Kidney epithelial cell (primary cell): ENCODE results near the gene SLC9A5. TPM values are rescaled to one million over a fixed set of nuclear protein-coding genes. Genes with fewer than 3 reads are reported as not detected.

Experiments used
- DNase-seq: peaks from one replicate; pipeline ENCODE4 v3.0.0-alpha.2; 2010; ENCODE audit warnings: low read depth
- H3K27me3 ChIP-seq: 2 replicates; pipeline ENCODE4 v1.6.0; 2011; ENCODE audit warnings: low read length; ENCODE audit not compliant: control insufficient read depth, insufficient read depth
- H3K36me3 ChIP-seq: 2 replicates; pipeline ENCODE4 v1.5.1; 2011; ENCODE audit warnings: low read length; ENCODE audit not compliant: control insufficient read depth, insufficient read depth
- H3K4me3 ChIP-seq: 2 replicates; pipeline ENCODE4 v1.5.1; 2011; ENCODE audit warnings: low read depth, mild to moderate bottlenecking, control low read depth, low read length
- CTCF ChIP-seq: IDR thresholded peaks from 2 replicates; pipeline ENCODE4 v1.5.1; 2011; ENCODE audit warnings: mild to moderate bottlenecking, moderate library complexity, low read length, control low read depth, inconsistent platforms; ENCODE audit not compliant: insufficient read depth, poor library complexity, severe bottlenecking
- total RNA-seq: library from RNA; depleted of rRNA; stranded (reverse); fragments of >200 nt; gene quantifications from 2 replicates; pipeline ENCODE4 v1.2.3, GENCODE V29; 2015

Gene SLC9A5
- total RNA-seq, 1 donor from 2014 or later = not detected

GRCh38 chr16:67201411-67202345, 47.1 kb upstream of the SLC9A5 start:
- Histone ChIP-seq H3K4me3 (no peak overlapping the region), H3K36me3 (no peaks in the 10 kb centered on the region), H3K27me3 (no peaks in the 10 kb centered on the region)
- no peak for TF ChIP-seq CTCF
- no peak for DNase-seq

- no peaks in the 10 kb centered on the region for H3K36me3 ChIP-seq
Measured at GRCh38 chr16:67202426-67202825, 46.4 kb upstream of the SLC9A5 start.

GRCh38 chr16:67202956-67203493, 45.8 kb upstream of the SLC9A5 start:
- H3K36me3 ChIP-seq = no peaks in the 10 kb centered on the region
- no peak for DNase-seq
- no peak for TF ChIP-seq CTCF

More at GRCh38 chr16:67202426-67202825, 46.4 kb upstream of the SLC9A5 start:
- DNase-seq = no peak
- no peak for TF ChIP-seq CTCF
- Histone ChIP-seq H3K27me3 (no peaks in the 10 kb centered on the region), H3K4me3 (no peak overlapping the region)

GRCh38 chr16:67204076-67204475, 44.7 kb upstream of the SLC9A5 start:
- TF ChIP-seq CTCF = no peak
- H3K4me3 ChIP-seq = no peak overlapping the region
- DNase-seq = no peak
- no peaks in the 10 kb centered on the region for H3K36me3 ChIP-seq
- H3K27me3 ChIP-seq = no peaks in the 10 kb centered on the region

More at GRCh38 chr16:67202956-67203493, 45.8 kb upstream of the SLC9A5 start:
- Histone ChIP-seq H3K4me3 (no peak overlapping the region), H3K27me3 (no peaks in the 10 kb centered on the region)

GRCh38 chr16:67206129-67206837, 42.5 kb upstream of the SLC9A5 start:
- Histone ChIP-seq H3K36me3 (no peaks in the 10 kb centered on the region), H3K4me3 (no peak overlapping the region), H3K27me3 (no peaks in the 10 kb centered on the region)
- no peak for DNase-seq
- TF ChIP-seq CTCF = no peak
